Endothelial cell of umbilical vein (primary cell): ENCODE data around the gene ADARB2. TPM values are rescaled to one million over a fixed set of nuclear protein-coding genes. Genes with fewer than 3 reads are reported as not detected.

Source experiments
- BruUV-seq: library from RNA; stranded (reverse); fragments of 400-500 nt; replicated peaks from 2 replicates; lab custom pipeline; 2021; lab: Mats Ljungman, UMichigan
- CTCF ChIA-PET: fragments of 300-600, 350-600 bp; sonication (Branson Sonifier 250); formaldehyde crosslinking; loops from one replicate; lab custom pipeline; 2021; ENCODE audit warnings: antibody characterized with exemption, inconsistent platforms; lab: Charles Lee
- POLR2A ChIA-PET: fragments of 300-600, 350-600 bp; sonication (Branson Sonifier 250); formaldehyde crosslinking; loops from one replicate; lab custom pipeline; 2021; ENCODE audit warnings: antibody characterized with exemption, inconsistent platforms; lab: Charles Lee
- DNase-seq: peaks from one replicate; pipeline ENCODE4 v3.0.0-alpha.2; 2011; ENCODE audit warnings: low read depth, low spot score
- FAIRE-seq: peaks from 2 replicates; lab custom pipeline; 2011; peaks lifted over from hg19 to GRCh38; lab: Jason Lieb, UNC
- H2AFZ ChIP-seq: 2 replicates; pipeline ENCODE4 v1.6.0; 2012; ENCODE audit warnings: low read depth, low read length, control low read depth, inconsistent platforms
- H3K27ac ChIP-seq: 2 replicates; pipeline ENCODE4 v1.5.1; 2011; ENCODE audit warnings: low read depth, mild to moderate bottlenecking, control low read depth, low read length, moderate library complexity; ENCODE audit not compliant: insufficient read depth
- H3K27me3 ChIP-seq, 2 experiments: 2 replicates each; pipeline versions ENCODE4 v1.6.0 to v1.6.1; 2011; ENCODE audit warnings: low read length in 2 of 2, mixed read lengths in 1 of 2; ENCODE audit not compliant: control insufficient read depth in 2 of 2, insufficient read depth in 2 of 2
- H3K36me3 ChIP-seq, 2 experiments: 2 replicates in 1 of 2; 3 replicates in 1 of 2; pipeline ENCODE4 v1.5.1; 2011; ENCODE audit warnings: low read length in 2 of 2, mild to moderate bottlenecking in 1 of 2, moderate library complexity in 1 of 2; ENCODE audit not compliant: control insufficient read depth in 2 of 2, insufficient read depth in 2 of 2; ENCODE audit errors: extremely low read depth in 1 of 2
- H3K4me1 ChIP-seq: 3 replicates; pipeline ENCODE4 v1.5.1; 2011; ENCODE audit warnings: mild to moderate bottlenecking, low read length; ENCODE audit not compliant: control insufficient read depth, insufficient read depth; ENCODE audit errors: extremely low read depth
- H3K4me2 ChIP-seq: 2 replicates; pipeline ENCODE4 v1.6.1; 2011; ENCODE audit warnings: low read length, control low read depth, mixed read lengths; ENCODE audit not compliant: insufficient read depth
- H3K4me3 ChIP-seq, 3 experiments: fragments of 200-600 bp in 1 of 3; sonication (generic), shearing (Covaris generic) in 1 of 3; replicated peaks in 1 of 3; 2 replicates each; pipeline ENCODE4 v1.5.1; 2011 to 2016; ENCODE audit warnings: control low read depth in 3 of 3, low read length in 3 of 3, mild to moderate bottlenecking in 2 of 3, inconsistent platforms in 1 of 3, low read depth in 1 of 3, moderate library complexity in 1 of 3; ENCODE audit not compliant: insufficient read depth in 1 of 3
- H3K79me2 ChIP-seq: 2 replicates; pipeline ENCODE4 v1.6.0; 2012; ENCODE audit warnings: low read length, inconsistent platforms; ENCODE audit not compliant: control insufficient read depth, insufficient read depth
- H3K9ac ChIP-seq: replicated peaks from 2 replicates; pipeline ENCODE3; 2011; ENCODE audit warnings: low read length, control low read depth; ENCODE audit not compliant: insufficient read depth; ENCODE audit errors: extremely low read depth
- H3K9me1 ChIP-seq: replicated peaks from 3 replicates; pipeline ENCODE4 v1.6.0; 2011; ENCODE audit warnings: mild to moderate bottlenecking, low read length; ENCODE audit not compliant: control insufficient read depth, insufficient read depth; ENCODE audit errors: extremely low read depth
- H3K9me3 ChIP-seq: replicated peaks from 2 replicates; pipeline ENCODE4 v1.5.1; 2012; ENCODE audit warnings: low read length, inconsistent platforms; ENCODE audit not compliant: control insufficient read depth, insufficient read depth
- H4K20me1 ChIP-seq: replicated peaks from 2 replicates; pipeline ENCODE3; 2011; ENCODE audit warnings: mild to moderate bottlenecking, low read length; ENCODE audit not compliant: control insufficient read depth, insufficient read depth; ENCODE audit errors: extremely low read depth
- EZH2 ChIP-seq: IDR thresholded peaks from 2 replicates; pipeline ENCODE4 v1.6.1; 2012; ENCODE audit warnings: borderline replicate concordance, low read depth, mild to moderate bottlenecking, moderate library complexity, low read length, inconsistent platforms; ENCODE audit not compliant: severe bottlenecking
- FOS ChIP-seq: IDR thresholded peaks from 2 replicates; pipeline ENCODE4 v1.6.1; 2011; ENCODE audit warnings: mild to moderate bottlenecking, low read length, moderate library complexity, borderline replicate concordance; ENCODE audit not compliant: insufficient read depth
- GATA2 ChIP-seq: IDR thresholded peaks from 2 replicates; pipeline ENCODE4 v1.7.0; 2011; ENCODE audit warnings: low read depth, mild to moderate bottlenecking, moderate library complexity, mixed read lengths, low read length; ENCODE audit not compliant: insufficient read length, insufficient read depth
- JUN ChIP-seq: IDR thresholded peaks from 2 replicates; pipeline ENCODE4 v1.6.1; 2011; ENCODE audit warnings: borderline replicate concordance, low read depth; ENCODE audit not compliant: insufficient read length, insufficient read depth
- MYC ChIP-seq: IDR thresholded peaks from one replicate; pipeline ENCODE4 v1.6.1; 2011; ENCODE audit warnings: mild to moderate bottlenecking, low read depth, low read length
- POLR2A ChIP-seq: IDR thresholded peaks from 2 replicates; pipeline ENCODE4 v1.6.1; 2012; ENCODE audit warnings: low read depth, mild to moderate bottlenecking, control low read depth, low read length
- POLR2AphosphoS5 ChIP-seq: IDR thresholded peaks from 2 replicates; pipeline ENCODE4 v1.6.1; 2012; ENCODE audit warnings: low read depth, mild to moderate bottlenecking, control low read depth, low read length, moderate library complexity; ENCODE audit not compliant: insufficient read depth
- dilution Hi-C: fragments of 300-500 bp; cut with MboI; formaldehyde crosslinking; loops from one replicate; pipeline ENCODE4 v1.15.0; 2019; ENCODE audit warnings: low sequenced_read_pairs; ENCODE audit not compliant: extremely low pct_ligation_motif_present
- intact Hi-C: fragments of 100-400 bp; cut with micrococcal nuclease; formaldehyde crosslinking; loops from one replicate; pipeline ENCODE4 v1.10.0; 2022
- polyA plus RNA-seq, 4 experiments: library from polyadenylated mRNA; depleted of rRNA in 3 of 4; stranded (reverse) in 3 of 4; unstranded in 1 of 4; fragments of >200 nt; gene quantifications; 2 replicates each; pipeline versions ENCODE4 v1.2.1 to v1.2.3, GENCODE V29; 2011 to 2012; ENCODE audit warnings: missing spikeins in 1 of 4
- total RNA-seq: library from RNA; stranded (reverse); gene quantifications from 2 replicates; pipeline ENCODE4 v1.2.3, GENCODE V29; 2021
- TF ChIP-seq, protein P1 (sequence below): IDR thresholded peaks from 2 replicates; pipeline ENCODE4 v1.6.1; 2011; ENCODE audit not compliant: insufficient read depth, insufficient read length
- TF ChIP-seq, protein P2 (sequence below), 2 donors: IDR thresholded peaks; 1 replicate in 1 of 2; 2 replicates in 1 of 2; pipeline ENCODE4 v1.5.1; 2011; ENCODE audit warnings: low read length in 2 of 2, mild to moderate bottlenecking in 2 of 2, moderate library complexity in 2 of 2, control low read depth in 1 of 2, inconsistent platforms in 1 of 2, low read depth in 1 of 2; ENCODE audit not compliant: insufficient read depth in 1 of 2; ENCODE audit errors: extremely low read depth in 1 of 2

ADARB2 gene
- total and polyA plus RNA-seq, 2 donors (not counting 3 experiments of a cell fraction or from before 2014, with no cell fraction given): not detected

DNA sequence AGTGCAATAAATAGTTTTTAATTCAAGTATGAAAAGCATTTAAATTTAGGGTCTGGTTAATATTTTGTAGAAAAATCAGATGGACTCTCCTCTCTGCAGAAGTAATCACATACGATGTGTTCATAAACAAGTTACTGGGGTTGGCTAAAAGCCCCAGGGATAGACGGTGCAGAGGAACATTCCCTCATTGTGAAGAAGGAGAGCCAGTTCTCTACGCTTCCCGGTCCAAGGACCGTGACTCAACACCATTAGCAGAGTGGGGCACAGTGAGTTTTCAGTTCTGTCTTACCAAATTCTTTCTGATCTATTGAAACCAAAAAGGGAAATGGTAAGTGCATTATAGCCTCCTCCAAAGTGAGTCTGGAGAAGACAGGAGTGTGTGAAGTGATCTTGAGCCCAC, 353.3 kb downstream of the ADARB2 start:
- Histone ChIP-seq H3K9me1 (no peaks in the 10 kb centered on the region), H3K9me3 (no peaks in the 10 kb centered on the region), H3K4me2 (no peak overlapping the region), H4K20me1 (no peaks in the 10 kb centered on the region), H3K36me3 (no peaks in the 10 kb centered on the region), H3K27me3 (no peaks in the 10 kb centered on the region), H2AFZ (no peak overlapping the region), H3K9ac (no peak overlapping the region), H3K4me3 (no peak overlapping the region), H3K4me1 (no peaks in the 10 kb centered on the region), H3K27ac (no peak overlapping the region), H3K79me2 (no peaks in the 10 kb centered on the region)
- dilution Hi-C loops: no loop called here
- ChIA-PET POLR2A (no interaction called here), CTCF (no interaction called here)
- DNase-seq: no peak
- TF ChIP-seq, protein P1, sequence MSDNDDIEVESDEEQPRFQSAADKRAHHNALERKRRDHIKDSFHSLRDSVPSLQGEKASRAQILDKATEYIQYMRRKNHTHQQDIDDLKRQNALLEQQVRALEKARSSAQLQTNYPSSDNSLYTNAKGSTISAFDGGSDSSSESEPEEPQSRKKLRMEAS: no peak
- no peak for TF ChIP-seq JUN
- TF ChIP-seq EZH2: no peak
- no peak for TF ChIP-seq MYC
- TF ChIP-seq, protein P2, sequence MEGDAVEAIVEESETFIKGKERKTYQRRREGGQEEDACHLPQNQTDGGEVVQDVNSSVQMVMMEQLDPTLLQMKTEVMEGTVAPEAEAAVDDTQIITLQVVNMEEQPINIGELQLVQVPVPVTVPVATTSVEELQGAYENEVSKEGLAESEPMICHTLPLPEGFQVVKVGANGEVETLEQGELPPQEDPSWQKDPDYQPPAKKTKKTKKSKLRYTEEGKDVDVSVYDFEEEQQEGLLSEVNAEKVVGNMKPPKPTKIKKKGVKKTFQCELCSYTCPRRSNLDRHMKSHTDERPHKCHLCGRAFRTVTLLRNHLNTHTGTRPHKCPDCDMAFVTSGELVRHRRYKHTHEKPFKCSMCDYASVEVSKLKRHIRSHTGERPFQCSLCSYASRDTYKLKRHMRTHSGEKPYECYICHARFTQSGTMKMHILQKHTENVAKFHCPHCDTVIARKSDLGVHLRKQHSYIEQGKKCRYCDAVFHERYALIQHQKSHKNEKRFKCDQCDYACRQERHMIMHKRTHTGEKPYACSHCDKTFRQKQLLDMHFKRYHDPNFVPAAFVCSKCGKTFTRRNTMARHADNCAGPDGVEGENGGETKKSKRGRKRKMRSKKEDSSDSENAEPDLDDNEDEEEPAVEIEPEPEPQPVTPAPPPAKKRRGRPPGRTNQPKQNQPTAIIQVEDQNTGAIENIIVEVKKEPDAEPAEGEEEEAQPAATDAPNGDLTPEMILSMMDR (IDR thresholded peaks at IDR 0.05; ENCODE audit: extremely low read depth in 1 of 2, insufficient read depth in 1 of 2, low read depth in 1 of 2, low read length in 2 of 2): no peak
- TF ChIP-seq GATA2: no peak
- TF ChIP-seq FOS: no peak
- no peak for TF ChIP-seq POLR2A
- no peak for TF ChIP-seq POLR2AphosphoS5
- no peak for FAIRE-seq
- no TSS peak for BruUV-seq
- intact Hi-C loops: no loop called here
